Keratinocyte (primary cell): ENCODE measurements around the gene ATP7A. TPM values are rescaled to one million over a fixed set of nuclear protein-coding genes. Genes with fewer than 3 reads are reported as not detected.

Source experiments
- DNase-seq: peaks from one replicate; pipeline ENCODE4 v3.0.0-alpha.2; 2011; ENCODE audit warnings: low read depth, missing footprints, low spot score
- FAIRE-seq: peaks from 2 replicates; lab custom pipeline; 2011; peaks lifted over from hg19 to GRCh38; lab: Jason Lieb, UNC
- H2AFZ ChIP-seq: 2 replicates; pipeline ENCODE4 v1.6.0; 2012; ENCODE audit warnings: low read length, control low read depth, inconsistent platforms; ENCODE audit not compliant: control insufficient read depth
- H3K27ac ChIP-seq: 2 replicates; pipeline ENCODE4 v1.5.1; 2011; ENCODE audit warnings: low read length; ENCODE audit not compliant: control insufficient read depth, insufficient read depth
- H3K27me3 ChIP-seq: 3 replicates; pipeline ENCODE4 v1.6.0; 2011; ENCODE audit warnings: low read length; ENCODE audit not compliant: control insufficient read depth, insufficient read depth; ENCODE audit errors: extremely low read depth
- H3K36me3 ChIP-seq, 2 experiments: 2 replicates in 1 of 2; 3 replicates in 1 of 2; pipeline ENCODE4 v1.5.1; 2011; ENCODE audit warnings: low read length in 2 of 2, mild to moderate bottlenecking in 1 of 2; ENCODE audit not compliant: control insufficient read depth in 2 of 2, insufficient read depth in 2 of 2; ENCODE audit errors: extremely low read depth in 1 of 2
- H3K4me1 ChIP-seq: 3 replicates; pipeline ENCODE4 v1.5.1; 2011; ENCODE audit warnings: low read length; ENCODE audit not compliant: control insufficient read depth, insufficient read depth; ENCODE audit errors: extremely low read depth
- H3K4me2 ChIP-seq: 3 replicates; pipeline ENCODE4 v1.6.0; 2011; ENCODE audit warnings: low read depth, low read length; ENCODE audit not compliant: control insufficient read depth, insufficient read depth; ENCODE audit errors: extremely low read depth
- H3K4me3 ChIP-seq, 3 experiments: fragments of 200-600 bp in 1 of 3; sonication (generic) in 1 of 3; 2 replicates in 2 of 3; 3 replicates in 1 of 3; pipeline ENCODE4 v1.5.1; 2011 to 2016; ENCODE audit warnings: low read length in 3 of 3, mild to moderate bottlenecking in 3 of 3, control low read depth in 2 of 3, inconsistent platforms in 1 of 3, low read depth in 1 of 3, mixed read lengths in 1 of 3, mixed run types in 1 of 3, moderate library complexity in 1 of 3; ENCODE audit not compliant: control insufficient read depth in 2 of 3, insufficient read depth in 2 of 3; ENCODE audit errors: extremely low read depth in 1 of 3
- H3K79me2 ChIP-seq: 2 replicates; pipeline ENCODE4 v1.6.0; 2012; ENCODE audit warnings: low read length; ENCODE audit not compliant: control insufficient read depth, insufficient read depth
- H3K9ac ChIP-seq: 3 replicates; pipeline ENCODE4 v1.6.0; 2011; ENCODE audit warnings: low read length; ENCODE audit not compliant: control insufficient read depth, insufficient read depth; ENCODE audit errors: extremely low read depth
- H3K9me1 ChIP-seq: 3 replicates; pipeline ENCODE4 v1.6.0; 2011; ENCODE audit warnings: low read length; ENCODE audit not compliant: control insufficient read depth, insufficient read depth; ENCODE audit errors: extremely low read depth
- H3K9me3 ChIP-seq: 2 replicates; pipeline ENCODE4 v1.5.1; 2012; ENCODE audit warnings: low read depth, low read length; ENCODE audit not compliant: control insufficient read depth
- H4K20me1 ChIP-seq: 3 replicates; pipeline ENCODE4 v1.6.0; 2011; ENCODE audit warnings: low read length; ENCODE audit not compliant: control insufficient read depth, insufficient read depth; ENCODE audit errors: extremely low read depth
- CTCF ChIP-seq, 3 experiments: IDR thresholded peaks in 1 of 3; conservative IDR thresholded peaks in 1 of 3; optimal IDR thresholded peaks in 1 of 3; 2 replicates in 2 of 3; 3 replicates in 1 of 3; pipeline versions ENCODE3 to v1.5.1; 2011; ENCODE audit warnings: low read length in 3 of 3, mild to moderate bottlenecking in 3 of 3, moderate library complexity in 2 of 3, control low read depth in 1 of 3, inconsistent platforms in 1 of 3; ENCODE audit not compliant: insufficient read depth in 2 of 3; ENCODE audit errors: extremely low read depth in 1 of 3
- EZH2 ChIP-seq: IDR thresholded peaks from one replicate; pipeline ENCODE4 v1.6.1; 2012; ENCODE audit warnings: inconsistent platforms, mild to moderate bottlenecking, low read length, moderate library complexity
- dilution Hi-C: fragments of 300-500 bp; cut with MboI; formaldehyde crosslinking; loops from one replicate; pipeline ENCODE4 v1.7.0; 2020; ENCODE audit warnings: low sequenced_read_pairs; ENCODE audit not compliant: extremely low pct_ligation_motif_present
- polyA plus RNA-seq, 5 experiments: library from polyadenylated mRNA; depleted of rRNA in 3 of 5; stranded (reverse) in 3 of 5; stranded (forward) in 1 of 5; unstranded in 1 of 5; fragments of >200 nt; gene quantifications; 1 replicate in 1 of 5; 2 replicates in 3 of 5; 3 replicates in 1 of 5; pipeline versions ENCODE4 v1.2.1 to v1.2.3, GENCODE V29; 2011 to 2012; ENCODE audit warnings: missing spikeins in 2 of 5, low read depth in 1 of 5, low replicate concordance in 1 of 5

Gene ATP7A
- polyA plus RNA-seq, 1 donor (not counting 4 experiments of a cell fraction or from before 2014, with no cell fraction given) = 4.0 TPM

GRCh38 chrX:78048052-78048451 is 137.6 kb downstream of the ATP7A start:
- H3K36me3 ChIP-seq = no peaks in the 10 kb centered on the region
- FAIRE-seq (no peak), DNase-seq (no peak)
- H4K20me1 ChIP-seq = no peaks in the 10 kb centered on the region
- H3K79me2 ChIP-seq = no peaks in the 10 kb centered on the region
- no peaks in the 10 kb centered on the region for H3K9me1 ChIP-seq
- no peak overlapping the region for H3K4me3 ChIP-seq
- H2AFZ ChIP-seq = no peak overlapping the region
- TF ChIP-seq EZH2 = no peak
- TF ChIP-seq CTCF (optimal IDR thresholded peaks at IDR 0.05 in 1 of 3, IDR thresholded peaks at IDR 0.05 in 1 of 3, conservative IDR thresholded peaks at IDR 0.05 in 1 of 3; ENCODE audit: extremely low read depth in 1 of 3, insufficient read depth in 2 of 3, low read length in 3 of 3) = no peak
- H3K4me1 ChIP-seq = no peaks in the 10 kb centered on the region
- no peak overlapping the region for H3K27ac ChIP-seq
- no peaks in the 10 kb centered on the region for H3K27me3 ChIP-seq
- H3K4me2 ChIP-seq = no peak overlapping the region
- no peaks in the 10 kb centered on the region for H3K9me3 ChIP-seq
- dilution Hi-C loops = no loop called here
- H3K9ac ChIP-seq = no peak overlapping the region

GRCh38 chrX:78063687-78064086 is 153.2 kb downstream of the ATP7A start:
- Histone ChIP-seq H3K4me2 (no peak overlapping the region), H3K27ac (no peak overlapping the region), H3K9me1 (no peaks in the 10 kb centered on the region), H3K4me3 (no peak overlapping the region), H3K9ac (no peak overlapping the region), H3K36me3 (no peaks in the 10 kb centered on the region), H3K9me3 (no peaks in the 10 kb centered on the region), H3K4me1 (peaks cover 2% of the 10 kb centered on the region), H3K79me2 (no peaks in the 10 kb centered on the region), H4K20me1 (no peaks in the 10 kb centered on the region), H2AFZ (no peak overlapping the region), H3K27me3 (no peaks in the 10 kb centered on the region)
- FAIRE-seq (no peak), DNase-seq (no peak)
- dilution Hi-C loops = no loop called here
- TF ChIP-seq CTCF (optimal IDR thresholded peaks at IDR 0.05 in 1 of 3, IDR thresholded peaks at IDR 0.05 in 1 of 3, conservative IDR thresholded peaks at IDR 0.05 in 1 of 3; ENCODE audit: extremely low read depth in 1 of 3, insufficient read depth in 2 of 3, low read length in 3 of 3) = no peak
- TF ChIP-seq EZH2 = no peak
